GM18508 (cell line): ENCODE data around the gene EIF4G3.
"Not testable (repeated sequence)": the region's sequence is repeated elsewhere in the genome, so short reads cannot be mapped to it uniquely, and the experiment has no call there.

Source experiments
- ATAC-seq: cut with Tn5 transposase; IDR thresholded peaks from one replicate; pipeline ENCODE4 v1.9.1; 2021; ENCODE audit warnings: moderate number of reproducible peaks; ENCODE audit not compliant: insufficient read depth, unreplicated experiment

EIF4G3 gene

DNA sequence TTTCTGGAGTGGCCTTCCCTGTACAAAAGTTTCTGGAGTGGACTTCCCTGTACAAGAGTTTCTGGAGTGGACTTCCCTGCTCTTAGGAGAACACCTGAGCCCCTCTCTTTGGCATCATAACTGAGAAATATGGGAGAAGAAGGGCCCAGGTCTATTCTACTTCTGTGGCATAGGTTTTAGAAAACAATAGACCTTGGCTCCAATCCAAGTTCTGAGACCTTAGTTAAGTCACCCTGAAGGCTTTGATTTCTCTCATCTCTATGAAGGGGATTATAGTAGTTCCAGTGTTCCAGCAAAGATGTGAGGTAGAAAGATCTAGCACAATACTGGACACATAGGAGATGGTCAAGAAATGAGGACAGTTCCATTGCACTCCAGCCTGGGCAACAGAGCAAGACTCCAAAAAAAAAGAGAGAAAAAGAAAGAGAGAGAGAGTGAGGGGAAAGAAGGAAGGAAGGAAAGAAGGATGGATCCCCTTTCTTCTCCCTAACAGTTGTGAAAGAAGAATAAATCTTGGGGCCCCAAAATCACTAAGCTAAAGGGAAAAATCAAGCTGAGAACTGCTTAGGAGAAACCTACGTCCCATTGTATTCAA lies 13.3 kb upstream of the EIF4G3 start:
- no peak for ATAC-seq

DNA sequence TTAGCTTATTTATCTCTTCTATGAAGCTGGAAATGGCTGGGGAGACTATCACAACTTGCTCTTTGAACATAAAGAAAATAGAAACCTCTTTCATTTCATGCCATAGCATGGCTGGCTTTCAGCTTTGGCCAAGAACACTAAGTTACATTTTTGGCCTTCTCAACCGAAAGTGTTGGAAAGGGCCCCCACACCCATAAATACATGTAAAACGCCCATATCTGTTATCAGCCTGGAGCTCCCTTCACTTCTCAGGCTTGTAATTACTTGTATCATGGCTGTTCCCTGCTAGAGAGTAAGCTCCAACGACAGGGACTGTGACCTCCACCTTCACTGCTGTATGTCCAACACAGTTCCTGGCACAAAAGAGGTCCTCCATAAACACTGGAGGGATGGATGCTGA lies 12.7 kb upstream of the EIF4G3 start:
- no peak for ATAC-seq

DNA sequence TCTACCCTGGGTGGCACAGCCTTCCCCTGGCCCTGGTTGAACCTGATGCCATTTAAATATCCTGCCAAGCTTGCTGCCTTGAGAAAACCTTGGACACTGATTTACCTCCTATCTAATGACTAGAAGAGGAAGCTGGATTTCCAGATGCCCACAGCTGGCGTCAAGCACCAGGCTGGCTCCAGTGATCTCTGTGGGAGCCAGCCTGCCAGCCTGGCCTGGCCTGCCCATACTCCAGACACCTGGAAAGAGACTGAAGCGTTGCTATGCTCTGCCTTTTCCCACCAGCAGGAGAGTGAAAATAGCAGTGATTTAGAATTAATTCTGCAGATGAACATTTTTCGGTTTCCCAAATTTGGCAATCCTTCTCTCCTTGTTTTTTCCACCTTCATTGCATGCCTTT lies 11.5 kb upstream of the EIF4G3 start:
- no peak for ATAC-seq

DNA sequence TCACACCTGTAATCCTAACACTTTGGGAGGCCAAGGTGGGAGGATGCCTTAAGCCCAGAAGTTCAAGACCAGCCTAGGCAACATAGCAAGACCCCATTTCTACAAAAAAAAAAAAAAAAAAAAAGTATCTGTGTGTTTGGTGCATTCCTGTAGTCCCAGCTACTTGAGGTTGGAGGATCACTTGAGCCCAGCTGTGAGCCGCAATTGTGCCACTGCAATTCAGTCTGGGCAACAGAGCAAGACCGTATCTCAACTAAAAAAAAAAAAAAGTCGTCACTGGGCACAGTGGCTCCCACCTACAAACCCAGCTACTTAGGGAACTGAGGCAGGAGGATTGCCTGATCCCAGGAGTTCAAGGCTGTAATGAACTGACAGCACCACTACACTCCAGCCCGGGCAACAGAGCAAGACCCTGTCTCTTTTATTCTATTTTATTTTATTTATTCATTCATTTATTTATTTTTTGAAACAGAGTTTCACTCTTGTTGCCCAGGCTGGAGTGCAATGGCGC lies 8.6 kb upstream of the EIF4G3 start:
- ATAC-seq, result no peak

DNA sequence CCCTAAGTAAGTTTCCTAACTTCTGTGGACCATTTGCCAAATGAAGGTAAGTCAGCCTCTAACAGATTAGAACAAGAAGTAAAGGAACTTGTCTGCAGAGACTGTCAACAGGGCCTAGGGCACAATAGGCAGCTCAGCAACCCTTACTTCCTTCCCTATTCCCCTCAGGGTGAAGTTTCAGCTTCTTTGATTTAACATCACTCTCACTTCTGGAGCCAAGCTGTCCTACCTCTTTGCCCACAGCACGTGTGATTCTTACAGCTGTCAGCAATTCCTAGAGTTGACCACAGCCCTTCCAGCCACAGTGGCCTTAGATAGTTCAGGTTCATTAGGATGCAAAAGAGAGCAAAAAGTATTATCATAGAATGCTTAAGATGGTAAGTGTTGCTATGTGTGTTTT lies 7.6 kb upstream of the EIF4G3 start:
- no peak for ATAC-seq

DNA sequence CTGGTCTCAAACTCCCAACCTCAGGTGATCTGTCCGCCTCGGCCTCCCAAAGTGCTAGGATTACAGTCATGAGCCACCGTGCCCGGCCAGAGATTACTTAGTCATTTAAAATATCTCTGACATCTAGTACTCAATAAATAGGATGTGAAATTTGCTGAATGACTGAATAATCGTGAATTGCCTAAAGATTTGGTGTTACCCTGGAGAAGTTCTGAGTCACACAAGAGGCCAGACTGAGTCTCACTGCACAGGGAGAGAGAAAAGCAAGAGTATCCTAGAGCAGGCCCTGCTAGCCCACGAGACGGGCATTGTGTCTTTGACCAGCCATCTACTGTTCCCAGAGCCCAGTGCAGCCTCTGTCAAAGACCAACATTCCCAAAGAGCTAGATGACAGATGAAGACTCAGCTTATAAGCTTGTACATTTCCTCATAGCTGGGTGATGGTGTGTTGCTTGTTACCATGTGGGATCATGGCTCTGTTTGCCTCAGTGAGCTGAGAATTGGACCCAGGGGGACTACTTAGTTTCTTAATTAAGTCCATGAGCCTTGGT lies 5.6 kb upstream of the EIF4G3 start:
- no peak for ATAC-seq

DNA sequence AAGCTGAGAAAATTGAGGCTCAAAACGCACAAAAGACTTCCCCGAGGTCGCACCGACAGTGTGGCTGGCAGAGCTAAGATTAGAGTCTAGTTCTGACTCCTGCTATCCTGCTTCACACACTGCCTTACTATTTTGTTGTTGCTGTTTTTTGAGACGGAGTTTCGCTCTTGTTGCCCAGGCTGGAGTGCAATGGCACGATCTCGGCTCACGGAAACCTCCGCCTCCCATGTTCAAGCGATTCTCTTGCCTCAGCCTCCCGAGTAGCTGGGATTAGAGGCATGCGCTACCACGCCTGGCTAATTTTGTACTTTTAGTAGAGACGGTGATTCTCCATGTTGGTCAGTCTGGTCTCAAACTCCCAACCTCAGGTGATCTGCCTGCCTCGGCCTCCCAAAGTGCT lies 1.6 kb upstream of the EIF4G3 start:
- not testable (repeated sequence) for ATAC-seq

DNA sequence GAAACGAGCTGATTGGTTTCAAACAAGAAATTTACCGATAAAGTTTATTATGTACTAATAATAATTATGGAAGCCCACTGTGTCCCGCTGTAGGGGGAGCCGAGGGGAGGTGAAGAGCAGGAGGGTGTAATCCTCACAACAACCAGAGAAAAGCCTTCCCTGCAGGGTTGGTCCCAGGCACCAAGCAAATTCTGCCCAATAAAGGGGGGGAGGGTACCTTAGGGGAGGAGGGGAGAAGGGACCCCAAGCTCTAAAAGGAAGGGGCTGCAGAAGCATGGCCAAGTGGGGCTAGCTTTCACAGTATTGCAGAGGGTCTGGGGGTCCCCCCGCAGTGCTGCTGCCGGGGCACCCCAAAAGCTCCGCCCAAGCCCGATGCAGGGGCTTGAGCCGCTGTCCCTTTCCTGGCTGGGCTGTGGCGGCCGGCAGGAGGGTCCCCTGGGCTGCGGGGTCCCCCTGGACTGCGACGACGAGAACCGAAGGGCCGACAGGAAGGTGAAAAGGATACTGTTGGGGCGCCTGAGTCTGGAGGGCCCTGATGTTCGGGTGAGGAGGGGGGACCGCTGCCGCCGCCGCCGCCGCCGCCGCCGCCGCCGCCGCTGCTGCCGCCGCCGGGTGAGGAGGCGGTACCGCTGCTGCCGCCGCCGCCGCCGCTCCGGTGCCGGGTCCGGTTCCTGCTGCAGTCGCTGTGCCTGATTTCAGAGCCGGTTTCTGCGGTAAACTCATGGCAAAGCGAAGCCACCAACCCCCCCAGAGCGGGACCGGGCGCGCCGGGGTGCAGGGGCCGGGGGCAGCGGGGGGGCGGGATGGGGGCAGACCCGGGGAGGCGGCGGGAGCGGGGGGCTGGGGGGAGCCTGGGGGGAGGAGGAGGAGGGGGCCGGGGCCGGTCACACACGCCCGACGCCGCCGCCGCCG lies 771 bp downstream of the EIF4G3 start:
- no peak for ATAC-seq

DNA sequence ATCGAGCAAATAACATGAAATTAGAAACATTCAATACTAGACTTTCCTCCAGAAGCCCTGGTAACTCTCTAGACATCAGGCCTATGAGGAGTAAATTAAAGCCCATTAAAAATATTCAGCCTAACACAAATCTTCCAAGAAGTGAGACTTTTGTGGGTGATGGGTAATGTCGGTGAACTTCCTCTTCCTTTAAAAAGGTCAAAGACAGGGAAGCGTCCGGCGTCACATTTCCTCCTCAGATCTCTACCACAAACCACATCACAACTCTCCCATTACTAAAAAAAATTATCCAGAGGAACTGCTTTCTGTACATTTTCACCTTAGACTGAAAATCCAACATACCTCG lies 1.4 kb downstream of the EIF4G3 start:
- no peak for ATAC-seq

DNA sequence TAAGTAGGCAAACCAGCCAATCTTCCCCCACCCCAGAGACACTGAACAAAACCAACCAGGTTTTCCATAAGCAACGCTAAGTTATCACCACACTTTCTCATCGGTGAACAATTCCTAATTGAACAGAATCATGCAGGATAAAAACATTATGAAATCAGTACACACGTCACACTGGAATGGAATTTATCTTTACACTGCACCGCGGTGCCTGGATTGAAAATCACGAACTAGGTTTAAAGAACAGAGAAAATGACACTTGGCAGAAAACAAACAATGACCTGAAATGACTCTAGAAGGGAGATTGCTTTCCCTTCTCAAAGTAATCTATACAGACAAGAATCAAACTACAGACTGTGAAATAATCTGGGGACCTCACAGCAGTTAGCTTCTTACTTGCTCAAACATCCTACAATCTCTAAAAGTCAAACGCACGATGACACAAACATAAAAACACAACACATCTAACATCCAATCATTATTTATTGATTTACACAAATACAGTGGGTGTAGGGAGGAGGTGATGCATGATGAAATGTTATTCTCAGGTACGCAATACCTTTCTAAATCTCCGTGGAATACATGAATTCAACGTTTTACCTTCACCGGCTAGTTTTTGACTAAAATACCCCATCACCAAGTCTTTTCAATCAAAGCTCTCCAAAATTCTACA lies 1.9 kb downstream of the EIF4G3 start:
- ATAC-seq, result no peak

DNA sequence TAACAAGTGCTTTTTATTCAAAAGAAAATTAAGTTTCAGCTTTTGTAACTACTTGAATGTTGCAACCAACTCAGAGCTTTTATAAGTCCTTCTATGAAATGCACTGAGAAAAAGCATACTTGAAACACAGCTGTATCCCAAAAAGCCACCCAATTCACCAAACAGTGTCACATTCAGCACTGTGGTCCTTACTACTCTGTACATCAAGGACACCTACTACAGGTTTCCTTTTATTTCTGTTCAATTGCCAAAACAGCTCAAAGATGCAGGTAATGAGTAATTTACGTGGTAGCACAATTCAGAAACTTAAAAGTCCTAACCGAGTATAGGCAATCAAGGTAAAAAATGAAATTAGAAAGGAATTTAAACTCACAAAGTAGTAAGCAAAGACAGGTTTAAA lies 2.5 kb downstream of the EIF4G3 start:
- no peak for ATAC-seq

DNA sequence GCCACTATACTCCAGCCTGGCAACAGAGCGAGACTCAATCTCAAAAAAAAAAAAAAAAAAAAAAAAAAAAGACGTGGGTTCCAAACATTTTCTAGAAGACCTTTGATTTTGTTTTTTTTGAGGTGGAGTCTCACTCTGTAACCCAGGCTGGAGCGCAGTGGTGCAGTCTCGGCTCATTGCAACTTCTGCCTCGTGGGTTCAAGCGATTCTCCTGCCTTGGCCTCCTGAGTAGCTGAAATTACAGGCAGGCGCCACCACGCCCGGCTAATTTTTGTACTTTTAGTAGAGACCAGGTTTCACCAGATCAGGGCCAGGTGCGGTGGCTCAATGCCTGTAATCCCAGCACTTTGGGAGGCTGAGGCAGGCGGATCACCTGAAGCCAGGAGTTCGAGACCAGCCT lies 3.6 kb downstream of the EIF4G3 start:
- ATAC-seq, result not testable (repeated sequence)

DNA sequence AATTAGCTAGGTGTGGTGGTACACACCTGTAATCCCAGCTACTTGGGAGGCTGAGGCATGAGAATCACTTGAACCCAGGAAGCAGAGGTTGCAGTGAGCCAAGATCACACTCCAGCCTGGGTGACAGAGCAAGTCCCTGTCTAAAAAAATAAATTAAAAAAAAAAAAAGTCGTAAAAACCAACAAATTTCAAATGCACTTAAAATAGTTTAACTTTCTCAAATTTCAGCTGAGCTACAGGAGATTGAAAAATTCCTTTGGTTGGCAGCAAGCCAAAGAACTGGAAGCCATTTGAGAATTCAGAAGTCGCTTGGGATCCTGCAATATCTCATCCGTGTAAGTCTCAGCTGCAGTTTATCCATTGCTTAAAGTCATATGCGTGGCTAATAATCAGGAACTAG lies 5.9 kb downstream of the EIF4G3 start:
- ATAC-seq, result not testable (repeated sequence)

DNA sequence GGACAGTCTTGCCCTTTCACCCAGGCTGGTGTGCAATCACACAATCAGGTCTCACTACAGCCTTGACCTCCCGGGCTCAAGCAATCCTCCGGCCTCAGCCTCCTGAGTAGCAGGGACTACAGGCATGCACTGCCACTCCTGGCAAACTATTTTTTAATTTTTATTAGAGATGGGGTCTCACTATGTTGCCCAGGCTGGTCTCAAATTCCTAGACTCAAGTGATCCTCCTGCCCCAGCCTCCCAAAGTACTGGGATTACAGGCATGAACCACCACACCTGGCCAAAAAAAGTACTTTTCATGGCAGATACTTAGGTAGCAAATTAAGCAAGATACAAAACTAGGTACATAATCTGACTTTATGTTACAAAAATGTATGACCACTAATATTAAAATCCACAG lies 8.3 kb downstream of the EIF4G3 start:
- ATAC-seq, result no peak

DNA sequence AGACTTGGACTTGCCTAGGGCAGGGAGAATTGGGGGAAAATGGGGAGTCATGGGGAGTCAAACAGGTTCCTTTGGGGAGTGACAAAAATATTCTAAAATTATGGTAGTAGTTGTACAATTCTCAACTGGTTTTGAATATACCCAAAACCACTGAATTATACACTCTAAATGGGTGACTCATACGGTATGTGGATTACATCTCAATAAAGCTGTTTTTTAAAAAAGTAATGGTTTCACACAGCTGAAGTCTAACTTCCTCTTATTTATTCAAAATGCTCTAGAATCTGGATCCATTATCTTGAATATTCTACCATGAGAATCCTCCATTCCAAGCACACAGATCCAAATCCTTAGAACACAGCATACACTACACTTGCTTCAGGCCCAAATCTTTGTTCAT lies 11.1 kb downstream of the EIF4G3 start:
- ATAC-seq, result no peak

DNA sequence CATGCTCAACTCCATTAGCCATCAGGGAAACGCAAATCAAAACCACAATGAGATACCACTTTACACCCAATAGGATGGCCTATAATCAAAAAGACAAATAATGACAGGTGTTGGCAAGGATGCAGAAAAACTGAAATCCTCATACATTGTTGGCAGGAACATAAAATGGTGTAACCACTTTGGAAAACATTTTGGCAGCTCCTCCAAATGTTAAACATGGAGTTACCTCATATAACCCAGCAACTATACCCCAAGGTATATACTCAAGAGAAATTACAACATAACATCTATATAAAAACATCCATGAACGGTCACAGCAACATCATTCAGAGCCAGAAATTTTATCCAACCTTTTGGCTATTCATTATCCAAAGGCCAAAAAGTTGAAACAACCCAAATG lies 11.6 kb downstream of the EIF4G3 start:
- ATAC-seq, result no peak

DNA sequence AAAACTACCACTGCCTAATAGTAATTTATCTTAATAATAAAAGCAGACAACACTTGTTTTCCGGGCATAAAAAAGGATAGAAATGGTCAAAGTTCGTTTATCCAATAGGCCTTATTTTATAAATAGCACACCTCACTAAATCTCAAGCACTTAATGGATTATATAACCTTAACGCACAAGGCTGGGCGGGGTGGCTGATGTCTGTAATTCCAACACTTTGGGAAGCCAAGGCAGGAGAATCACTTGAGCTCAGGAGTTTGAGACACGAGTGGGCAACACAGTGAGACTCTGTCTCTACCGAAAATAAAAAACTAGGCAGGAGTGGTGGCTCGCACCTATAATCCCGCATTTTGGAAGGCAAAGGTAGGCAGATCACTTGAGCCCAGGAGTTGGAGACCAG lies 12.4 kb downstream of the EIF4G3 start:
- ATAC-seq, result no peak

DNA sequence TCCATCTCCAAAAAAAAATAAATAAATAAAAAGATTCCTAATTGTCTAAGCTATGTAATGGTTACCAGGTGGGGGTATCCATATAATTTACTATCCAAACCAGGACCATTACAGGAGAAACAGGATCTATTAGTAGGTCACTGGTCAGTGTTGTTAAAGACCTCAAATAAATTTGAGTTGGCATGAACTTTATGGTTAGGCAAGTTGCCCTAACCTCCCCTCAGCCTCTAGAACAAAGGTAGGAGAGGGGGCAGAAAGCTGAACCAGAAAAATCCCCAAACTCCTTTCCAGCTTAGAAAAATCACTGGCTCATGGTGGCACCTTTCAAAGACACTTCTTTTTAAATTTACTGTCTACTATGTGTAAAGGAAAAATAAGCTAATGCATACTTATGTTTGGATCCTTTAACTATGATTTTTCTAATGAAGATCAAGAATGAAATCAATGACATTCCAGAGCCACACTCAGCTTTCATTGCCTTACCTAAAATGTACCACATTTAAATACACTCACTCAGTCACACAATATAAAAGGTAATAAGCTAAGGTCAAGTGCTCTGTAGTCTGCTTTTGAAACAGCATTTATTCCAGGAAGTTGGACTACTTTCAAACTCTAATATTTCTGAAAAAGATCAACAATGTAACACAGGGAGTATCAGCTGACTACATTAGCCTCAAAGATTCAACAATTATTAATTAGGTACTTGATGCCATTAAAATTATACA lies 13.8 kb downstream of the EIF4G3 start:
- no peak for ATAC-seq

DNA sequence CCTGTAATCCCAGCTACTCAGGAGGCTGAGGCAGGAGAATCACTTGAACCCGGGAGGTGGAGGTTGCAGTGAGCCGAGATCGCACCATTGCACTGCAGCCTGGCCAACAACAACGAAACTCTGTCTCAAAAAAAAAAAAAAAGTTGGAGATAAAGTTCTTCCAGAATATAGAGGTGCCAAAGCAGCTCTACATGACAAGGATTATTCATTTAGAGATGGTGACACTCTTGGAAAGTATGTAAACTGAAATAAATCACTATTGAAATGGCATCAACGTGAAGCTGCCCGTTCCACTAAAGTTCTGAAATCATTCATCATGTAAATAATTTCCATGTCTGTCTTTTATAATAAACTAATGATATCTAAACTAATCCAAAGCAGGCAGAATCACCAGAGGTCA lies 14.9 kb downstream of the EIF4G3 start:
- ATAC-seq, result no peak

DNA sequence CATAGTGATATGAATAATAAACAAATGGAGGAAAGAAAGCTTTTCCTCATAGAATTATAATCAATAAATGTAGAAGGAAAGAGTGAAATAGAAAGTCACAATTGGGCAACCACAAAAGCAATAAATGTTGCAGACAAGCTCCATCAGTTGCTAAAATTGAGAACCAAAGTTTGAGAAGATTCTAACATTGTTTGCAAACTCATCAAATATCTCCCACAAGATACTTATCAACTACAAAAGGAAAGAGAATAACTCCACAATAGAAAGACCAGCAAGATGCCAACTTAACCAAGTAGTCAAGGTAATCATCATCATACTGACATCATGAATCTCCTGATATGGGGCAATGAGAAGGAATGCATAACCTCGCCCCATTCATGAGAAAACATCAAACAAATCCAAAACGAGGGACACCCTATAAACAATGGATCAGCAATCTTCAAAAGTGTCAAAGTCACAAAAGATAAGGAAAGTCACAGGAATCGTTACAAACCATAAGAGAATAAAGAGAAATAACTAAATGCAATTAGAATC lies 16.4 kb downstream of the EIF4G3 start:
- ATAC-seq, result no peak
